GM21423 (cell line): ENCODE results near the gene SDK2.

Source experiments
- ATAC-seq: cut with Tn5 transposase; IDR thresholded peaks from one replicate; pipeline ENCODE4 v1.9.1; 2021; ENCODE audit warnings: mild to moderate bottlenecking, moderate library complexity; ENCODE audit not compliant: unreplicated experiment

The SDK2 gene

GRCh38 chr17:73560661-73561060, 83.6 kb downstream of the SDK2 start:
- no peak for ATAC-seq

- ATAC-seq = no peak
Observed at GRCh38 chr17:73559532-73559931, 84.7 kb downstream of the SDK2 start.

- no peak for ATAC-seq
Observed at GRCh38 chr17:73555199-73555960, 88.9 kb downstream of the SDK2 start.

GRCh38 chr17:73554498-73554897, 89.7 kb downstream of the SDK2 start:
- no peak for ATAC-seq

GRCh38 chr17:73553311-73553710, 90.9 kb downstream of the SDK2 start:
- ATAC-seq = no peak

GRCh38 chr17:73552300-73553048, 91.8 kb downstream of the SDK2 start:
- ATAC-seq = no peak

- no peak for ATAC-seq
Observed at GRCh38 chr17:73551759-73552158, 92.5 kb downstream of the SDK2 start.

- ATAC-seq = no peak
Observed at GRCh38 chr17:73551144-73551543, 93.1 kb downstream of the SDK2 start.

- ATAC-seq = no peak
Observed at GRCh38 chr17:73550556-73550955, 93.7 kb downstream of the SDK2 start.

- no peak for ATAC-seq
Observed at GRCh38 chr17:73549841-73550430, 94.3 kb downstream of the SDK2 start.

- ATAC-seq = no peak
Observed at GRCh38 chr17:73548620-73549311, 95.5 kb downstream of the SDK2 start.

GRCh38 chr17:73547790-73548189, 96.5 kb downstream of the SDK2 start:
- no peak for ATAC-seq

- ATAC-seq = no peak
Observed at GRCh38 chr17:73546770-73547536, 97.3 kb downstream of the SDK2 start.

- ATAC-seq = no peak
Observed at GRCh38 chr17:73546114-73546513, 98.1 kb downstream of the SDK2 start.

- no peak for ATAC-seq
Observed at GRCh38 chr17:73545109-73546032, 98.9 kb downstream of the SDK2 start.

- no peak for ATAC-seq
Observed at GRCh38 chr17:73544333-73544732, 99.9 kb downstream of the SDK2 start.

- ATAC-seq = no peak
Observed at GRCh38 chr17:73542323-73542722, 101.9 kb downstream of the SDK2 start.

GRCh38 chr17:73541561-73541981, 102.7 kb downstream of the SDK2 start:
- ATAC-seq = no peak

GRCh38 chr17:73541111-73541510, 103.1 kb downstream of the SDK2 start:
- ATAC-seq = no peak

GRCh38 chr17:73539166-73539565, 105.1 kb downstream of the SDK2 start:
- ATAC-seq = no peak
